SJSA1 (cell line): ENCODE measurements around the gene SBF2. TPM values are rescaled to one million over a fixed set of nuclear protein-coding genes. Genes with fewer than 3 reads are reported as not detected.

Experiments
- DNase-seq, 2 experiments: peaks; one replicate each; pipeline ENCODE4 v3.0.0-alpha.2; 2015 to 2020; ENCODE audit warnings: low spot score in 2 of 2, low read depth in 1 of 2
- H3K27ac ChIP-seq: fragments of 250-450 bp; sonication (Bioruptor Pico); 2 replicates; pipeline ENCODE4 v1.5.1; 2020; ENCODE audit warnings: mild to moderate bottlenecking, moderate library complexity
- H3K27me3 ChIP-seq: fragments of 250-450 bp; sonication (Bioruptor Pico); replicated peaks from 2 replicates; pipeline ENCODE4 v1.5.1; 2020; ENCODE audit warnings: mild to moderate bottlenecking, moderate library complexity
- H3K36me3 ChIP-seq: fragments of 250-450 bp; sonication (Bioruptor Pico); 2 replicates; pipeline ENCODE4 v1.5.1; 2020; ENCODE audit warnings: mild to moderate bottlenecking
- H3K4me1 ChIP-seq: fragments of 250-450 bp; sonication (Bioruptor Pico); replicated peaks from 2 replicates; pipeline ENCODE4 v1.6.1; 2021; ENCODE audit warnings: mild to moderate bottlenecking
- H3K4me3 ChIP-seq: fragments of 250-450 bp; sonication (Bioruptor Pico); 2 replicates; pipeline ENCODE4 v1.5.1; 2020; ENCODE audit warnings: mild to moderate bottlenecking
- H3K9me3 ChIP-seq: fragments of 250-450 bp; sonication (Bioruptor Pico); replicated peaks from 2 replicates; pipeline ENCODE4 v1.5.1; 2020; ENCODE audit warnings: mild to moderate bottlenecking
- total RNA-seq: library from RNA; depleted of rRNA; stranded (reverse); fragments of >200 nt; shearing (Covaris generic); gene quantifications from 2 replicates; pipeline ENCODE4 v1.2.3, GENCODE V29; 2014

The SBF2 gene
- total RNA-seq, 1 experiment from 2014 or later = 29.7 TPM

- H3K4me3 ChIP-seq = no peak overlapping the region
- DNase-seq = no peak
- H3K4me1 ChIP-seq = peaks cover 26% of the 10 kb centered on the region
- H3K9me3 ChIP-seq = no peaks in the 10 kb centered on the region
- H3K27ac ChIP-seq = no peak overlapping the region
- no peaks in the 10 kb centered on the region for H3K27me3 ChIP-seq
- H3K36me3 ChIP-seq = peaks cover 16% of the 10 kb centered on the region
Observed at GRCh38 chr11:9850224-9850895, 443.7 kb downstream of the SBF2 start.

DNA sequence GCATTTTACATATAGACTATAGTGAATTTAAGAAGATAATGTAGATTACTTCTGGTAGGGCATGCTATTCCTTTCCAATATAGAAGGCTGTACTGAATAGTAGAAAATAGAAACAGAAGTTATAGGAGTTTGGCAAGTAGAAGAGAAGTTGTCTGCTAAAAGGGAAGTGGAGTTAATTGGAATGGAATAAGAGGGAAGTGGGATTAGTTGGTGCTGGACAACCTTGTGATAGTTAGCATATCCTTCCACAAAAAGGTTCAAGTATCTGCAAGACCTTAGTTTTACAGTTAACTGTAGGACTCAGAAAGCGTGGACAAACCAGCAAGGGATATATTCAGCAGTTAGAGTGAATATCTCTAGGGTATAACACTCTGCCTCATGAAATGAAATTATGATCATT lies 444.6 kb downstream of the SBF2 start:
- H3K4me3 ChIP-seq = no peak overlapping the region
- H3K9me3 ChIP-seq = no peaks in the 10 kb centered on the region
- no peak overlapping the region for H3K27ac ChIP-seq
- peaks cover 26% of the 10 kb centered on the region for H3K4me1 ChIP-seq
- no peaks in the 10 kb centered on the region for H3K27me3 ChIP-seq
- H3K36me3 ChIP-seq = peaks cover 19% of the 10 kb centered on the region
- no peak for DNase-seq

- Histone ChIP-seq H3K4me1 (peaks cover 16% of the 10 kb centered on the region), H3K36me3 (peaks cover 20% of the 10 kb centered on the region), H3K27me3 (no peaks in the 10 kb centered on the region), H3K4me3 (no peak overlapping the region), H3K27ac (no peak overlapping the region), H3K9me3 (no peaks in the 10 kb centered on the region)
- DNase-seq = no peak
Observed at GRCh38 chr11:9847636-9848035, 446.4 kb downstream of the SBF2 start.

GRCh38 chr11:9842923-9843322 lies 451.1 kb downstream of the SBF2 start:
- no peak overlapping the region for H3K27ac ChIP-seq
- H3K4me3 ChIP-seq = no peak overlapping the region
- no peaks in the 10 kb centered on the region for H3K27me3 ChIP-seq
- peaks cover 24% of the 10 kb centered on the region for H3K36me3 ChIP-seq
- no peaks in the 10 kb centered on the region for H3K9me3 ChIP-seq
- no peak for DNase-seq
- H3K4me1 ChIP-seq = peaks cover 4% of the 10 kb centered on the region; the same call in 1 of the 2 replicates

DNA sequence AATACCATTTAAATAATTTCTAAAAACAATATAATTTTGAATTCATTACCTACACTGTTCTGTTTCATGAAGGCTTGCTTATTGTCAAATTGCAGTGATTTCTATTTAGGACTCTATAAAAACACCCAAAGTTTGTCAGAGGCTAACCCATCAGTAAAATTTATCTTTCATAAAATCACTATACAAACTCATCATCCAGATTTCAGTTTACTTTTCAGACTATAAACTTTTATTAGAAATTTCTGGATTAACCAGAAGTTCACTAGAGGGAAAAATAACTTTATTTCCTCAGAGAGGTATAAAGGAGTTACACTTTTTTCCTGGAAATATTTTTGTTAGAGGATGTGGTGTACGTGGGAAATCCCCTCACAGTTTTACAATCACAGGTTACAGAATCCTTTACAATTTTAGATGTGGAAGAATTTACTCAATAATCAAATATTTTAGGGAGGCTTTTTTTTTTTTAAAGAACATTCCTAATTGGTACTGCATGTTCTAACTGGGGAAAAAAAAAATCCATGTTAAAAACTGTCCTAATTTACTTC lies 453.5 kb downstream of the SBF2 start:
- Histone ChIP-seq H3K4me1 (peaks cover 4% of the 10 kb centered on the region; the same call in 1 of the 2 replicates), H3K36me3 (peaks cover 17% of the 10 kb centered on the region), H3K27ac (no peak overlapping the region), H3K9me3 (no peaks in the 10 kb centered on the region), H3K4me3 (no peak overlapping the region), H3K27me3 (no peaks in the 10 kb centered on the region)
- DNase-seq = no peak

GRCh38 chr11:9839550-9839949 lies 454.5 kb downstream of the SBF2 start:
- peaks cover 11% of the 10 kb centered on the region for H3K36me3 ChIP-seq
- H3K27me3 ChIP-seq = no peaks in the 10 kb centered on the region
- peaks cover 4% of the 10 kb centered on the region; the same call in 1 of the 2 replicates for H3K4me1 ChIP-seq
- no peak for DNase-seq
- H3K4me3 ChIP-seq = no peak overlapping the region
- no peak overlapping the region for H3K27ac ChIP-seq
- H3K9me3 ChIP-seq = no peaks in the 10 kb centered on the region

GRCh38 chr11:9838961-9839360 lies 455.1 kb downstream of the SBF2 start:
- no peak overlapping the region for H3K4me3 ChIP-seq
- H3K27me3 ChIP-seq = no peaks in the 10 kb centered on the region
- peaks cover 11% of the 10 kb centered on the region for H3K36me3 ChIP-seq
- H3K9me3 ChIP-seq = no peaks in the 10 kb centered on the region
- no peak overlapping the region for H3K27ac ChIP-seq
- DNase-seq = no peak
- H3K4me1 ChIP-seq = peaks cover 4% of the 10 kb centered on the region; the same call in 1 of the 2 replicates

GRCh38 chr11:9838229-9838628 lies 455.8 kb downstream of the SBF2 start:
- H3K27ac ChIP-seq = no peak overlapping the region
- no peaks in the 10 kb centered on the region for H3K27me3 ChIP-seq
- no peak for DNase-seq

GRCh38 chr11:9834291-9834690 lies 459.7 kb downstream of the SBF2 start:
- Histone ChIP-seq H3K27me3 (no peaks in the 10 kb centered on the region), H3K9me3 (no peaks in the 10 kb centered on the region), H3K4me1 (peaks cover 4% of the 10 kb centered on the region; the same call in 1 of the 2 replicates), H3K4me3 (no peak overlapping the region), H3K27ac (no peak overlapping the region), H3K36me3 (no peaks in the 10 kb centered on the region)
- DNase-seq = no peak

More at GRCh38 chr11:9838229-9838628, 455.8 kb downstream of the SBF2 start:
- Histone ChIP-seq H3K9me3 (no peaks in the 10 kb centered on the region), H3K4me3 (no peak overlapping the region), H3K4me1 (peaks cover 4% of the 10 kb centered on the region; the same call in 1 of the 2 replicates), H3K36me3 (peaks cover 11% of the 10 kb centered on the region)

DNA sequence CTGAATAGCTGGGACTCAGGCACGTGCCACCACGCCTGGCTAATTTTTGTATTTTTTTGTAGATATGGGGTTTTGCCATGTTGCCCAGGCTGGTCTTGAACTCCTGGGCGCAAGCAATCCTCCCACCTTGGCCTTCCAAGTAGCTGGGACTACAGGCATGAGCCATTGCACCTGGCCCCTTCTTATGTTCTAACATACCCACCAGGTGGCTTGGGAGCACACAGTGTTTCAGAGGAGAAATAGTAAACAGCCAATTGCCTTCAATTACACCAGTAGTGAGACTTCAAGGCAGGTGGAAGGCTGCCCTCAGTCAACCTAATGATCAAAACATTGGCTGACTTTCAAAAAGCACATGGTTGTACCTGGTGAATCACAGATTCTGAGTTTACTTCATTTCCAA lies 462.9 kb downstream of the SBF2 start:
- Histone ChIP-seq H3K9me3 (no peaks in the 10 kb centered on the region), H3K27me3 (no peaks in the 10 kb centered on the region), H3K36me3 (no peaks in the 10 kb centered on the region), H3K4me3 (no peak overlapping the region), H3K27ac (no peak overlapping the region), H3K4me1 (no peaks in the 10 kb centered on the region)
- no peak for DNase-seq

GRCh38 chr11:9827708-9828107 lies 466.3 kb downstream of the SBF2 start:
- Histone ChIP-seq H3K27ac (no peak overlapping the region), H3K36me3 (no peaks in the 10 kb centered on the region), H3K4me1 (peaks cover 5% of the 10 kb centered on the region; the same call in 1 of the 2 replicates), H3K9me3 (no peaks in the 10 kb centered on the region), H3K4me3 (no peak overlapping the region), H3K27me3 (no peaks in the 10 kb centered on the region)
- DNase-seq = no peak

GRCh38 chr11:9826390-9826789 lies 467.6 kb downstream of the SBF2 start:
- Histone ChIP-seq H3K36me3 (no peaks in the 10 kb centered on the region), H3K4me3 (no peak overlapping the region), H3K9me3 (no peaks in the 10 kb centered on the region), H3K4me1 (peaks cover 10% of the 10 kb centered on the region), H3K27me3 (no peaks in the 10 kb centered on the region), H3K27ac (no peak overlapping the region)
- DNase-seq = no peak

DNA sequence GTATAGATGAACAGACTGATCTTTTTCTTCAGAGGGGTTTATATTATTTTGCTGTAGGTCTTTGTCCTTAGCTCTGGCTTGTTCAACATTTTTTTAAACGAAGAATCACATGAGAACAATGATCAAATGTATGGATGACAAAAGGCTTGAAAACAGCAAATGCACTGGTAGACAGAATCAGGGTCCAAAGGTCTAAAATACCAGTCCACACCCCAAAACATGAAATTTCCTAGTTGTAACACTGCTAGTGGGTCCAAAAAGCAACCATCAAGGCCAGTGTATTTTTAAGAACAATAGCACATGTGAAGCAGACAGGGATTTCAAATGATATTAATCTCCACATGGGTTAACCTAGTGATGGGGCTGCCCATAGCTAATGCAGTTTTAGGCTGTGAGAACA lies 468.1 kb downstream of the SBF2 start:
- H3K4me3 ChIP-seq = no peak overlapping the region
- no peaks in the 10 kb centered on the region for H3K9me3 ChIP-seq
- DNase-seq = no peak
- no peaks in the 10 kb centered on the region for H3K36me3 ChIP-seq
- H3K4me1 ChIP-seq = peaks cover 15% of the 10 kb centered on the region
- H3K27me3 ChIP-seq = no peaks in the 10 kb centered on the region
- no peak overlapping the region for H3K27ac ChIP-seq

- no peaks in the 10 kb centered on the region for H3K27me3 ChIP-seq
- no peak overlapping the region for H3K4me3 ChIP-seq
- no peaks in the 10 kb centered on the region for H3K36me3 ChIP-seq
- peaks cover 21% of the 10 kb centered on the region for H3K4me1 ChIP-seq
- no peak overlapping the region for H3K27ac ChIP-seq
- no peaks in the 10 kb centered on the region for H3K9me3 ChIP-seq
- DNase-seq = no peak
Observed at GRCh38 chr11:9825315-9825714, 468.7 kb downstream of the SBF2 start.
